Spleen (tissue), 7 donors: ENCODE results near the gene SLCO4A1.

Experiments
- CTCF ChIP-seq, 11 experiments: fragments of 200-600 bp in 7 of 11; fragments of 450-650 bp in 4 of 11; sonication (generic) in 4 of 11; IDR thresholded peaks in 8 of 11; conservative IDR thresholded peaks in 3 of 11; 1 replicate in 7 of 11; 2 replicates in 4 of 11; pipeline versions ENCODE4 v1.4.0 to v1.8.0; 2016 to 2021; ENCODE audit warnings: antibody characterized with exemption in 11 of 11, inconsistent platforms in 4 of 11, mild to moderate bottlenecking in 1 of 11
- POLR2AphosphoS5 ChIP-seq, 3 donors: sonication (generic); formaldehyde crosslinking; IDR thresholded peaks; one replicate each; pipeline ENCODE4 v1.5.1; 2017; ENCODE audit warnings: antibody characterized with exemption in 3 of 3
- donor health status: DM: no; HTN: no; CAD: no; lungs with moderate emphysema.
- donor health status: DM: no; HTN: no; CAD: no.
- donor health status: DM: no; HTN: no; CAD: no.

GRCh38 chr20:62640870-62641269 lies 1.4 kb upstream of the SLCO4A1 start:
- no peak for TF ChIP-seq POLR2AphosphoS5 (IDR thresholded peaks at IDR 0.05)
- TF ChIP-seq CTCF (IDR thresholded peaks at IDR 0.05 in 8 of 11, conservative IDR thresholded peaks at IDR 0.05 in 3 of 11) = no peak
